HG02610 (cell line): ENCODE data around the gene SLC35C1.
A peak's percentile ranks its signal among the peaks of the same experiment; 100 is the strongest.
"Not testable (repeated sequence)": the region's sequence is repeated elsewhere in the genome, so short reads cannot be mapped to it uniquely, and the experiment has no call there.

Experiments used
- ATAC-seq: cut with Tn5 transposase; IDR thresholded peaks from one replicate; pipeline ENCODE4 v1.9.1; 2021; ENCODE audit warnings: mild to moderate bottlenecking, moderate library complexity; ENCODE audit not compliant: unreplicated experiment

Gene SLC35C1

GRCh38 chr11:45786272-45786671 is 18.7 kb upstream of the SLC35C1 start:
- ATAC-seq: no peak

- ATAC-seq: no peak
Observed at GRCh38 chr11:45788887-45789286, 16.1 kb upstream of the SLC35C1 start.

- no peak for ATAC-seq
Observed at GRCh38 chr11:45791524-45791923, 13.4 kb upstream of the SLC35C1 start.

GRCh38 chr11:45794169-45794568 is 10.8 kb upstream of the SLC35C1 start:
- ATAC-seq: no peak

- no peak for ATAC-seq
Observed at GRCh38 chr11:45795379-45795778, 9.6 kb upstream of the SLC35C1 start.

- no peak for ATAC-seq
Observed at GRCh38 chr11:45796461-45796861, 8.5 kb upstream of the SLC35C1 start.

- ATAC-seq: no peak
Observed at GRCh38 chr11:45798793-45799441, 6.0 kb upstream of the SLC35C1 start.

- ATAC-seq: no peak
Observed at GRCh38 chr11:45799562-45799961, 5.4 kb upstream of the SLC35C1 start.

- no peak for ATAC-seq
Observed at GRCh38 chr11:45800261-45800660, 4.7 kb upstream of the SLC35C1 start.

GRCh38 chr11:45801723-45802315 is 3.1 kb upstream of the SLC35C1 start:
- no peak for ATAC-seq

- no peak for ATAC-seq
Observed at GRCh38 chr11:45802531-45803317, 2.2 kb upstream of the SLC35C1 start.

GRCh38 chr11:45803971-45804760 is 783 bp upstream of the SLC35C1 start:
- peak; percentile 25 for ATAC-seq

- ATAC-seq: peak; percentile 27
Observed at GRCh38 chr11:45805305-45806071, 539 bp downstream of the SLC35C1 start.

- ATAC-seq: no peak
Observed at GRCh38 chr11:45806072-45806933, 1.4 kb downstream of the SLC35C1 start.

- ATAC-seq: no peak
Observed at GRCh38 chr11:45806937-45807791, 2.2 kb downstream of the SLC35C1 start.

- ATAC-seq: no peak
Observed at GRCh38 chr11:45807792-45808238, 2.9 kb downstream of the SLC35C1 start.

GRCh38 chr11:45808427-45808826 is 3.5 kb downstream of the SLC35C1 start:
- ATAC-seq: not testable (repeated sequence)
